SK-N-MC (cell line): ENCODE measurements around the gene KIF26B.

Experiments used
- EZH2 ChIP-seq: fragments of 200-600 bp; sonication (generic); IDR thresholded peaks from one replicate; pipeline ENCODE4 v1.6.1; 2017; ENCODE audit warnings: antibody characterized with exemption
- FOXP2 ChIP-seq: optimal IDR thresholded peaks from 2 replicates; pipeline ENCODE3; 2011; ENCODE audit warnings: mild to moderate bottlenecking, moderate library complexity; ENCODE audit not compliant: insufficient read depth; ENCODE audit errors: extremely low read length, control extremely low read depth
- POLR2AphosphoS5 ChIP-seq: IDR thresholded peaks from 2 replicates; pipeline ENCODE4 v1.6.1; 2012; ENCODE audit warnings: mild to moderate bottlenecking, low read depth, low read length, borderline replicate concordance

- TF ChIP-seq EZH2 (no peak), FOXP2 (no peak), POLR2AphosphoS5 (no peak)
Observed at GRCh38 chr1:245684571-245684970, 529.8 kb downstream of the KIF26B start.
